HFFc6 (cell line): ENCODE measurements around the gene RTF1. TPM values are rescaled to one million over a fixed set of nuclear protein-coding genes. Genes with fewer than 3 reads are reported as not detected.
A peak's percentile ranks its signal among the peaks of the same experiment; 100 is the strongest.
"Not testable (repeated sequence)": the region's sequence is repeated elsewhere in the genome, so short reads cannot be mapped to it uniquely, and the experiment has no call there.

Source experiments
- DNase-seq: peaks from one replicate; pipeline ENCODE4 v3.0.0-alpha.2; 2018
- H3K27ac Mint-ChIP-seq: 2 replicates; pipeline ENCODE4 v1.8.0; 2020; ENCODE audit warnings: mild to moderate bottlenecking, mixed read lengths
- H3K27me3 Mint-ChIP-seq: 2 replicates; pipeline ENCODE4 v1.8.0; 2021; ENCODE audit warnings: mild to moderate bottlenecking, moderate library complexity, mixed read lengths; ENCODE audit not compliant: insufficient read depth
- H3K36me3 Mint-ChIP-seq: 2 replicates; pipeline ENCODE4 v1.8.0; 2021; ENCODE audit warnings: low read depth, mixed read lengths
- H3K4me1 Mint-ChIP-seq: 2 replicates; pipeline ENCODE4 v1.8.0; 2020; ENCODE audit warnings: low read depth, mixed read lengths
- H3K4me3 Mint-ChIP-seq: 2 replicates; pipeline ENCODE4 v1.8.0; 2020; ENCODE audit warnings: mild to moderate bottlenecking, moderate library complexity, mixed read lengths
- H3K9me3 Mint-ChIP-seq: 2 replicates; pipeline ENCODE4 v1.8.0; 2020; ENCODE audit warnings: mild to moderate bottlenecking, mixed read lengths
- CTCF ChIP-seq: fragments of 200-600 bp; sonication (generic); IDR thresholded peaks from 2 replicates; pipeline ENCODE4 v1.5.0; 2021; ENCODE audit warnings: antibody characterized with exemption, mild to moderate bottlenecking
- total RNA-seq, 6 experiments: library from RNA; stranded (reverse); fragmentation: NEBNext Ultra II Directional; extraction: Animal tissue kit (Norgen Biotek cat#: 25700); gene quantifications; 2 replicates in 1 of 6; 3 replicates in 5 of 6; pipeline ENCODE4 v1.2.3, GENCODE V29; 2021

The RTF1 gene
- total RNA-seq, 6 experiments from 2014 or later: 32.3 to 38.3 (median 35.8) TPM

GRCh38 chr15:41411441-41411840 lies 5.5 kb upstream of the RTF1 start:
- Mint-ChIP-seq H3K4me3 (no peak overlapping the region), H3K36me3 (peaks cover 7% of the 10 kb centered on the region), H3K4me1 (peaks cover 9% of the 10 kb centered on the region), H3K9me3 (no peaks in the 10 kb centered on the region), H3K27me3 (no peaks in the 10 kb centered on the region), H3K27ac (0 out of 2 replicates have a peak overlapping the region, but pooled peaks have one; percentile 2)
- no peak for DNase-seq
- TF ChIP-seq CTCF: no peak

- peak overlapping the region; percentile 94 for H3K4me3 Mint-ChIP-seq
- no peak for TF ChIP-seq CTCF
- peak overlapping the region; percentile 79 for H3K27ac Mint-ChIP-seq
- H3K4me1 Mint-ChIP-seq: peaks cover 38% of the 10 kb centered on the region
- no peak for DNase-seq
- no peaks in the 10 kb centered on the region for H3K9me3 Mint-ChIP-seq
- no peaks in the 10 kb centered on the region for H3K27me3 Mint-ChIP-seq
- peaks cover 9% of the 10 kb centered on the region for H3K36me3 Mint-ChIP-seq
Observed at GRCh38 chr15:41416128-41416741, 660 bp upstream of the RTF1 start.

GRCh38 chr15:41417418-41418195 lies 712 bp downstream of the RTF1 start:
- Mint-ChIP-seq H3K36me3 (peaks cover 9% of the 10 kb centered on the region), H3K9me3 (no peaks in the 10 kb centered on the region), H3K4me3 (peak overlapping the region; percentile 94), H3K27ac (peak overlapping the region; percentile 86), H3K4me1 (peaks cover 38% of the 10 kb centered on the region), H3K27me3 (no peaks in the 10 kb centered on the region)
- DNase-seq: peak; percentile 16
- TF ChIP-seq CTCF: no peak

GRCh38 chr15:41423979-41424659 lies 7.2 kb downstream of the RTF1 start:
- no peak overlapping the region for H3K4me3 Mint-ChIP-seq
- H3K4me1 Mint-ChIP-seq: peaks cover 17% of the 10 kb centered on the region
- no peaks in the 10 kb centered on the region for H3K27me3 Mint-ChIP-seq
- DNase-seq: no peak
- H3K36me3 Mint-ChIP-seq: peaks cover 10% of the 10 kb centered on the region; the same call in 1 of the 2 replicates
- H3K9me3 Mint-ChIP-seq: no peaks in the 10 kb centered on the region
- no peak overlapping the region for H3K27ac Mint-ChIP-seq
- TF ChIP-seq CTCF: no peak

- TF ChIP-seq CTCF: peak; percentile 27; the same call in 1 of the 2 replicates
- Mint-ChIP-seq H3K4me1 (peaks cover 14% of the 10 kb centered on the region), H3K4me3 (no peak overlapping the region), H3K27me3 (no peaks in the 10 kb centered on the region), H3K9me3 (no peaks in the 10 kb centered on the region), H3K36me3 (peaks cover 10% of the 10 kb centered on the region; the same call in 1 of the 2 replicates), H3K27ac (no peak overlapping the region)
- DNase-seq: no peak
Observed at GRCh38 chr15:41424809-41425208, 7.9 kb downstream of the RTF1 start.

- not testable (repeated sequence) for H3K9me3 Mint-ChIP-seq, H3K27ac Mint-ChIP-seq, H3K36me3 Mint-ChIP-seq, H3K4me1 Mint-ChIP-seq, H3K4me3 Mint-ChIP-seq, H3K27me3 Mint-ChIP-seq, DNase-seq
Observed at GRCh38 chr15:41425907-41426306, 9.0 kb downstream of the RTF1 start.
